Measurements from ENCODE around the gene YWHAH. TPM values are rescaled to one million over a fixed set of nuclear protein-coding genes. Genes with fewer than 3 reads are reported as not detected.
A peak's percentile ranks its signal among the peaks of the same experiment; 100 is the strongest.

The YWHAH gene
- total and polyA plus RNA-seq, 9 of the 15 experiments (the other 6 are each of a cell fraction or from before 2014, with no cell fraction given): 32.0 to 177 (median 114) TPM

- TF ChIP-seq PRPF4 (IDR thresholded peaks at IDR 0.05; ENCODE audit: insufficient read depth, low read depth, low read length, poor library complexity, severe bottlenecking) (no peak), NR2F6 (CRISPR knock-in tag; IDR thresholded peaks at IDR 0.05) (no peak), ZNF174 (CRISPR knock-in tag; IDR thresholded peaks at IDR 0.05) (no peak), MCM7 (IDR thresholded peaks at IDR 0.05) (no peak), RBBP5 (IDR thresholded peaks at IDR 0.05; ENCODE audit: borderline replicate concordance, insufficient read depth, low read length, poor library complexity, severe bottlenecking) (no peak), DNMT1 (IDR thresholded peaks at IDR 0.05) (no peak), GTF2B (IDR thresholded peaks at IDR 0.05; ENCODE audit: extremely low read depth, insufficient read length) (no peak), KHSRP (IDR thresholded peaks at IDR 0.05) (no peak), ARID1B (IDR thresholded peaks at IDR 0.05) (peak; percentile 83), ZNF785 (CRISPR knock-in tag; IDR thresholded peaks at IDR 0.05) (no peak), FOXK2 (conservative IDR thresholded peaks at IDR 0.05 in 1 of 2, IDR thresholded peaks at IDR 0.05 in 1 of 2; ENCODE audit: low read depth in 2 of 2) (0 out of 4 replicates have a peak, but pooled peaks of 1 of the 2 experiments have one; percentile 17), RCOR1 (IDR thresholded peaks at IDR 0.05; ENCODE audit: borderline replicate concordance in 1 of 2, low read depth in 2 of 2, low read length in 2 of 2) (peak in 1 of 2 experiments; percentile 78; a peak in 2 of 4 replicates), DMBX1 (CRISPR knock-in tag; IDR thresholded peaks at IDR 0.05; ENCODE audit: borderline replicate concordance) (no peak), ZNF644 (tag; IDR thresholded peaks at IDR 0.05; ENCODE audit: low read depth) (no peak), POLR2H (tag; IDR thresholded peaks at IDR 0.05; ENCODE audit: low read depth) (no peak)
- TF ChIP-seq, protein P1, sequence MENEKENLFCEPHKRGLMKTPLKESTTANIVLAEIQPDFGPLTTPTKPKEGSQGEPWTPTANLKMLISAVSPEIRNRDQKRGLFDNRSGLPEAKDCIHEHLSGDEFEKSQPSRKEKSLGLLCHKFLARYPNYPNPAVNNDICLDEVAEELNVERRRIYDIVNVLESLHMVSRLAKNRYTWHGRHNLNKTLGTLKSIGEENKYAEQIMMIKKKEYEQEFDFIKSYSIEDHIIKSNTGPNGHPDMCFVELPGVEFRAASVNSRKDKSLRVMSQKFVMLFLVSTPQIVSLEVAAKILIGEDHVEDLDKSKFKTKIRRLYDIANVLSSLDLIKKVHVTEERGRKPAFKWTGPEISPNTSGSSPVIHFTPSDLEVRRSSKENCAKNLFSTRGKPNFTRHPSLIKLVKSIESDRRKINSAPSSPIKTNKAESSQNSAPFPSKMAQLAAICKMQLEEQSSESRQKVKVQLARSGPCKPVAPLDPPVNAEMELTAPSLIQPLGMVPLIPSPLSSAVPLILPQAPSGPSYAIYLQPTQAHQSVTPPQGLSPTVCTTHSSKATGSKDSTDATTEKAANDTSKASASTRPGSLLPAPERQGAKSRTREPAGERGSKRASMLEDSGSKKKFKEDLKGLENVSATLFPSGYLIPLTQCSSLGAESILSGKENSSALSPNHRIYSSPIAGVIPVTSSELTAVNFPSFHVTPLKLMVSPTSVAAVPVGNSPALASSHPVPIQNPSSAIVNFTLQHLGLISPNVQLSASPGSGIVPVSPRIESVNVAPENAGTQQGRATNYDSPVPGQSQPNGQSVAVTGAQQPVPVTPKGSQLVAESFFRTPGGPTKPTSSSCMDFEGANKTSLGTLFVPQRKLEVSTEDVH (IDR thresholded peaks at IDR 0.05; ENCODE audit: low read depth, partially characterized antibody): no peak
- TF ChIP-seq, protein P2, sequence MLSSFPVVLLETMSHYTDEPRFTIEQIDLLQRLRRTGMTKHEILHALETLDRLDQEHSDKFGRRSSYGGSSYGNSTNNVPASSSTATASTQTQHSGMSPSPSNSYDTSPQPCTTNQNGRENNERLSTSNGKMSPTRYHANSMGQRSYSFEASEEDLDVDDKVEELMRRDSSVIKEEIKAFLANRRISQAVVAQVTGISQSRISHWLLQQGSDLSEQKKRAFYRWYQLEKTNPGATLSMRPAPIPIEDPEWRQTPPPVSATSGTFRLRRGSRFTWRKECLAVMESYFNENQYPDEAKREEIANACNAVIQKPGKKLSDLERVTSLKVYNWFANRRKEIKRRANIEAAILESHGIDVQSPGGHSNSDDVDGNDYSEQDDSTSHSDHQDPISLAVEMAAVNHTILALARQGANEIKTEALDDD (IDR thresholded peaks at IDR 0.05): peak; percentile 35; the same call in 1 of the 2 replicates
- TF ChIP-seq, protein P3, sequence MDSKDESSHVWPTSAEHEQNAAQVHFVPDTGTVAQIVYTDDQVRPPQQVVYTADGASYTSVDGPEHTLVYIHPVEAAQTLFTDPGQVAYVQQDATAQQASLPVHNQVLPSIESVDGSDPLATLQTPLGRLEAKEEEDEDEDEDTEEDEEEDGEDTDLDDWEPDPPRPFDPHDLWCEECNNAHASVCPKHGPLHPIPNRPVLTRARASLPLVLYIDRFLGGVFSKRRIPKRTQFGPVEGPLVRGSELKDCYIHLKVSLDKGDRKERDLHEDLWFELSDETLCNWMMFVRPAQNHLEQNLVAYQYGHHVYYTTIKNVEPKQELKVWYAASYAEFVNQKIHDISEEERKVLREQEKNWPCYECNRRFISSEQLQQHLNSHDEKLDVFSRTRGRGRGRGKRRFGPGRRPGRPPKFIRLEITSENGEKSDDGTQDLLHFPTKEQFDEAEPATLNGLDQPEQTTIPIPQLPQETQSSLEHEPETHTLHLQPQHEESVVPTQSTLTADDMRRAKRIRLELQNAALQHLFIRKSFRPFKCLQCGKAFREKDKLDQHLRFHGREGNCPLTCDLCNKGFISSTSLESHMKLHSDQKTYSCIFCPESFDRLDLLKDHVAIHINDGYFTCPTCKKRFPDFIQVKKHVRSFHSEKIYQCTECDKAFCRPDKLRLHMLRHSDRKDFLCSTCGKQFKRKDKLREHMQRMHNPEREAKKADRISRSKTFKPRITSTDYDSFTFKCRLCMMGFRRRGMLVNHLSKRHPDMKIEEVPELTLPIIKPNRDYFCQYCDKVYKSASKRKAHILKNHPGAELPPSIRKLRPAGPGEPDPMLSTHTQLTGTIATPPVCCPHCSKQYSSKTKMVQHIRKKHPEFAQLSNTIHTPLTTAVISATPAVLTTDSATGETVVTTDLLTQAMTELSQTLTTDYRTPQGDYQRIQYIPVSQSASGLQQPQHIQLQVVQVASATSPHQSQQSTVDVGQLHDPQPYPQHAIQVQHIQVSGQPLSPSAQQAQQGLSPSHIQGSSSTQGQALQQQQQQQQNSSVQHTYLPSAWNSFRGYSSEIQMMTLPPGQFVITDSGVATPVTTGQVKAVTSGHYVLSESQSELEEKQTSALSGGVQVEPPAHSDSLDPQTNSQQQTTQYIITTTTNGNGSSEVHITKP (IDR thresholded peaks at IDR 0.05; ENCODE audit: partially characterized antibody): no peak
- TF ChIP-seq, protein P4, sequence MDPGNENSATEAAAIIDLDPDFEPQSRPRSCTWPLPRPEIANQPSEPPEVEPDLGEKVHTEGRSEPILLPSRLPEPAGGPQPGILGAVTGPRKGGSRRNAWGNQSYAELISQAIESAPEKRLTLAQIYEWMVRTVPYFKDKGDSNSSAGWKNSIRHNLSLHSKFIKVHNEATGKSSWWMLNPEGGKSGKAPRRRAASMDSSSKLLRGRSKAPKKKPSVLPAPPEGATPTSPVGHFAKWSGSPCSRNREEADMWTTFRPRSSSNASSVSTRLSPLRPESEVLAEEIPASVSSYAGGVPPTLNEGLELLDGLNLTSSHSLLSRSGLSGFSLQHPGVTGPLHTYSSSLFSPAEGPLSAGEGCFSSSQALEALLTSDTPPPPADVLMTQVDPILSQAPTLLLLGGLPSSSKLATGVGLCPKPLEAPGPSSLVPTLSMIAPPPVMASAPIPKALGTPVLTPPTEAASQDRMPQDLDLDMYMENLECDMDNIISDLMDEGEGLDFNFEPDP (CRISPR knock-in tag; IDR thresholded peaks at IDR 0.05): no peak
These were observed 47.9 kb upstream of the YWHAH start (continued) for GRCh38 chr22:31896472-31896871.
